Fibroblast of the aortic adventitia (primary cell): ENCODE measurements around the gene RNF10. TPM values are rescaled to one million over a fixed set of nuclear protein-coding genes. Genes with fewer than 3 reads are reported as not detected.
"Not testable (repeated sequence)": the region's sequence is repeated elsewhere in the genome, so short reads cannot be mapped to it uniquely, and the experiment has no call there.

Experiments
- DNase-seq: peaks from one replicate; pipeline ENCODE4 v3.0.0-alpha.2; 2010; ENCODE audit warnings: low read depth
- H3K4me3 ChIP-seq: 2 replicates; pipeline ENCODE4 v1.5.1; 2011; ENCODE audit warnings: low read depth, mild to moderate bottlenecking, control low read depth, low read length, moderate library complexity
- CTCF ChIP-seq: IDR thresholded peaks from 2 replicates; pipeline ENCODE4 v1.5.1; 2011; ENCODE audit warnings: mild to moderate bottlenecking, low read length, control low read depth, inconsistent platforms; ENCODE audit not compliant: insufficient read depth
- total RNA-seq: library from RNA; depleted of rRNA; stranded (reverse); fragments of >200 nt; gene quantifications from 2 replicates; pipeline ENCODE4 v1.2.3, GENCODE V29; 2012; ENCODE audit warnings: low replicate concordance

RNF10 gene
- total RNA-seq, 1 donor = 96.7 TPM

- no peak for TF ChIP-seq CTCF
- DNase-seq = no peak
- H3K4me3 ChIP-seq = no peak overlapping the region
These were observed 29.6 kb upstream of the RNF10 start for GRCh38 chr12:120504587-120504986.

- no peak for TF ChIP-seq CTCF
- DNase-seq = no peak
- no peak overlapping the region for H3K4me3 ChIP-seq
These were observed 25.6 kb upstream of the RNF10 start for GRCh38 chr12:120508537-120508936.

GRCh38 chr12:120514002-120514401 is 20.2 kb upstream of the RNF10 start:
- no peak for DNase-seq
- no peak overlapping the region for H3K4me3 ChIP-seq
- TF ChIP-seq CTCF = no peak

GRCh38 chr12:120515496-120515895 is 18.7 kb upstream of the RNF10 start:
- TF ChIP-seq CTCF = no peak
- no peak for DNase-seq
- H3K4me3 ChIP-seq = no peak overlapping the region

- not testable (repeated sequence) for DNase-seq, H3K4me3 ChIP-seq
These were observed 14.8 kb upstream of the RNF10 start for GRCh38 chr12:120519324-120519723.

- no peak for DNase-seq
- H3K4me3 ChIP-seq = no peak overlapping the region
- TF ChIP-seq CTCF = no peak
These were observed 11.6 kb upstream of the RNF10 start for GRCh38 chr12:120522568-120522967.

GRCh38 chr12:120528861-120529525 is 5.2 kb upstream of the RNF10 start, which contains the start of gene COQ5:
TSS of gene COQ5 (minus strand) at chr12:120529158. CDS start at chr12:120529141, 17 bp downstream.
- peak within 1 kb of the TSS; percentile 90 for H3K4me3 ChIP-seq
- TF ChIP-seq CTCF = no peak
- peak; percentile 85 for DNase-seq
